ENCODE data around the gene SYT3.
"Not testable (repeated sequence)": the region's sequence is repeated elsewhere in the genome, so short reads cannot be mapped to it uniquely, and the experiment has no call there.

SYT3 gene

DNA sequence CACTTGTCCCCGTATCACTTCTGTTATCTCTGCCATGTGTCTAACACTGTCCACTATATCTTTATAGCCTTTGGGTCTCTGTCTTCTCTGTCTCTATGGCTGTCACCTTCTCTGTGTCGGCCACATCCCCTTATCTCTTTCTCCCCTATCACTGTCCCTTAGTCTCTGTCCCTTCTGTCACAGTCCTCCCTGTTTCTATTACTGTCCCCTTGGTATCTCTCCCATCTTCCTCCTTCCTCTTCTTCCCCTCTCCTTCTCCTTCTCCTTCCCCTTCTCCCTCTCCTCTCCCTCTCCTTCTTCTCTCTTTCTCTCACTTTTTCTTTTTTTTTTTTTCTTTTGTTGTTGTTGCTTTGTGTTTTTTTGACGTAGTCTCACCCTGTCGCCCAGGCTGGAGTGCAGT lies 36.7 kb downstream of the SYT3 start:
- in situ Hi-C loops (cut with HindIII; ENCODE audit: low sequenced_read_pairs): no loop called here
- H3K4me3 ChIP-seq (ENCODE audit: low read depth, low read length): no peak overlapping the region
- no peak for DNase-seq (ENCODE audit: low read depth)
- TF ChIP-seq, protein P1, sequence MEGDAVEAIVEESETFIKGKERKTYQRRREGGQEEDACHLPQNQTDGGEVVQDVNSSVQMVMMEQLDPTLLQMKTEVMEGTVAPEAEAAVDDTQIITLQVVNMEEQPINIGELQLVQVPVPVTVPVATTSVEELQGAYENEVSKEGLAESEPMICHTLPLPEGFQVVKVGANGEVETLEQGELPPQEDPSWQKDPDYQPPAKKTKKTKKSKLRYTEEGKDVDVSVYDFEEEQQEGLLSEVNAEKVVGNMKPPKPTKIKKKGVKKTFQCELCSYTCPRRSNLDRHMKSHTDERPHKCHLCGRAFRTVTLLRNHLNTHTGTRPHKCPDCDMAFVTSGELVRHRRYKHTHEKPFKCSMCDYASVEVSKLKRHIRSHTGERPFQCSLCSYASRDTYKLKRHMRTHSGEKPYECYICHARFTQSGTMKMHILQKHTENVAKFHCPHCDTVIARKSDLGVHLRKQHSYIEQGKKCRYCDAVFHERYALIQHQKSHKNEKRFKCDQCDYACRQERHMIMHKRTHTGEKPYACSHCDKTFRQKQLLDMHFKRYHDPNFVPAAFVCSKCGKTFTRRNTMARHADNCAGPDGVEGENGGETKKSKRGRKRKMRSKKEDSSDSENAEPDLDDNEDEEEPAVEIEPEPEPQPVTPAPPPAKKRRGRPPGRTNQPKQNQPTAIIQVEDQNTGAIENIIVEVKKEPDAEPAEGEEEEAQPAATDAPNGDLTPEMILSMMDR (IDR thresholded peaks at IDR 0.05; ENCODE audit: low read depth, low read length, missing control alignments): no peak

DNA sequence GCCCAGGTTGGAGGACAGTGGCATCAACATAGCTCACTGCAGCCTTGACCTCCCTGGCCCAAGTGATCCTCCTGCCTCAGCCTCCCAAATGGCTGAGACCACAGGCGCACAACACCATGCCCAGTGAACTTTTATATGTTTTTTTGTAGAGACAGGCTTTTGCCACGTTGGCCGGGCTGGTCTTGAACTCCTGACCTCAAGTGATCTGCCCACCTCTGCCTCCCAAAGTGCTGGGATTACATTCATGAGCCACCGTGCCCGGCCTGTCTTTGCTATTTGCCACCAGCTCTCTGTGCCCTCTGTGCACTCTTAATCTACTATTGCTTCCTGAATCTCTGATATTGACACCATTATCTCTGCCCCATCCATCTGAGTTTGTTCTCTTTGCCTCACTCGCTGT lies 37.2 kb downstream of the SYT3 start:
- TF ChIP-seq, protein P1 (IDR thresholded peaks at IDR 0.05; ENCODE audit: low read depth, low read length, missing control alignments): no peak
- H3K4me3 ChIP-seq (ENCODE audit: low read depth, low read length): no peak overlapping the region
- no peak for DNase-seq (ENCODE audit: low read depth)
- in situ Hi-C loops (cut with HindIII; ENCODE audit: low sequenced_read_pairs): no loop called here

DNA sequence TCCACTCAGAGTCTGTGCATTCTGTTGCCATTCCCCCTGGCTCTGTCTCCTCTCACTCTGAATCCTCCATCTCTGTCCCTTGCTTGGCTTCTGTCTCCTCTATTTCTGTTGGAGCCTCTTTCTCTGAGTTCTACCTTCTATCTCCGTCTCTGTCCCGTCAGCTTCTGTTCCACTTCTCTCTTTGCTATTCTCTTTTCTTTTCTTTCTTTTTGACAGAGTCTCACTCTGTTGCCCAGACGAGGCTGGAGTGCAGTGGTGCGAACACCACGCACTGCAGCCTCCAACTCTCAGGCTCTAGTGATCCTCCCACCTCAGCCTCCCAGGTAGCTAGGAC lies 37.6 kb downstream of the SYT3 start:
- no peak overlapping the region for H3K4me3 ChIP-seq (ENCODE audit: low read depth, low read length)
- TF ChIP-seq, protein P1 (IDR thresholded peaks at IDR 0.05; ENCODE audit: low read depth, low read length, missing control alignments): no peak
- in situ Hi-C loops (cut with HindIII; ENCODE audit: low sequenced_read_pairs): no loop called here
- no peak for DNase-seq (ENCODE audit: low read depth)

DNA sequence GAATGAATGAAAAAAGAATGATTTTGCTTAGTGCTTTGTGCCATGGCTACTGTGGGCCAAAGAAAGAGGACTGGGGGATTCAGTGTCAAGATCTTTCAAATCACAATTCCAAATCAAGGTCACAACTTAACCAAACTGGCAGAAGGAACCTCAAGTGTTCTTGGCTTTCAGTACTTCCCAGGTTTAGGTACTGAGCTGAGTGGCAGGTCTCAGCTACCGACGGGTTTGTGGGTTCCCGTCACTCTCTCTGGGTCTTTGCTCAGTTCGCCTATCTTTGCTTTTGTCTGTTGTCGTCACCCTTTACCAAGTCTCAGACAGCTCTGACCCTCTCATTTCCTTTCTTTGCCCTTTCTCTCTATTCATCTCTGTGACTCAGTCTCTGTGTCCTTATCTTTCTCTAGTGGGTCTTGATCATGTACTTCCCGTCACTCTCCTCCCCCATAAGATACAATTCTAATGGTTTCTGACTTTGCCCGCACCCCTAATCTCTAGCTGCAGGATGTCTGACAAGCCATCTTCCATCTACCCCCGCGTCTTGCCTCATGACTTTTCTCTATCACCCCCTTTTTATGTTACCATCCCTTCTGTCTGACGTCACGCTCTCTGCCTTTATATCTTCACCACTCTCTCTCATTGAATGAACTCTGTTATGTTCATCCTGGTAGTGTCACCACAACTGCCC lies 38.1 kb downstream of the SYT3 start:
- DNase-seq (ENCODE audit: low read depth): no peak
- TF ChIP-seq, protein P1 (IDR thresholded peaks at IDR 0.05; ENCODE audit: low read depth, low read length, missing control alignments): no peak
- H3K4me3 ChIP-seq (ENCODE audit: low read depth, low read length): no peak overlapping the region
- in situ Hi-C loops (cut with HindIII; ENCODE audit: low sequenced_read_pairs): no loop called here

DNA sequence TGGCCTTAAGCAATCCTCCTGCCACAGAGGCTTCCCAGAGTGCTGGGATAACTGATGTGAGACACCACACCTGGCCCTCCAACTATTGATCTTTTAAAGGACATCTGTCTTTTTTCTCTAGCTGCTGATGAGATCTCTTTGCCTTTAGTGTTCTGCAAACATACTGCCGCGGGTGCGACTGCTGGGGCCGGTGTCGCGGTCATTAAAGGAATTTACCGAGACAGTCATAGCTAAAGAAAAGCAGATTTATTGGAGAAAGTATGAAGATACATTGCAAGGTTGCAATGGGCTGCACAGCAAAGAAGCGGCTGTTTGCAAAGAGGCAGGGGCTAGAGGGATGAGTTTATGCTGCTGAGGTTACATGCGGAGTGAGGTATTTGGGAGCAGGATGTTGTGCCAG lies 40.3 kb downstream of the SYT3 start:
- no peak overlapping the region for H3K4me3 ChIP-seq (ENCODE audit: low read depth, low read length)
- DNase-seq (ENCODE audit: low read depth): no peak
- TF ChIP-seq, protein P1 (IDR thresholded peaks at IDR 0.05; ENCODE audit: low read depth, low read length, missing control alignments): no peak
- in situ Hi-C loops (cut with HindIII; ENCODE audit: low sequenced_read_pairs): no loop called here

DNA sequence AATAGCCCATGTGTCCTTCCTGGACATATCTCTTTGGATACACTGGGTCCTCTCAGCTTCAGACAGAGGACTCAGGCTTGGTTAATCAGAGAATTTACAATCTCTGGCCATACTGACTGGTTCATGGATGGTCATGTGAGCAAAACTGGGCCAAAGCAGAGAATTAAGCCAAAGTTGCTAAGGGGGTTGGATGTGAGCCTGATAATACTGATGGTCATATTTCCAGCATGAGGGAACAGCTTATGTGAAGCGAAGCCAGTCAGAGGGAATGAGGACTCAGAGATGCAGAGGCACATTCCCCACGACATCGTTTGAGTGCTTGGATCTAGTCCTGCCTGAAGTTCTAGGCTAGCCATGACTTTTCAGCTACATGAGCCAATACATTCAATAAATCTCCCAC lies 49.5 kb downstream of the SYT3 start:
- in situ Hi-C loops (cut with HindIII; ENCODE audit: low sequenced_read_pairs): no loop called here
- TF ChIP-seq, protein P1 (IDR thresholded peaks at IDR 0.05; ENCODE audit: low read depth, low read length, missing control alignments): no peak
- no peak for DNase-seq (ENCODE audit: low read depth)
- H3K4me3 ChIP-seq (ENCODE audit: low read depth, low read length): no peak overlapping the region

DNA sequence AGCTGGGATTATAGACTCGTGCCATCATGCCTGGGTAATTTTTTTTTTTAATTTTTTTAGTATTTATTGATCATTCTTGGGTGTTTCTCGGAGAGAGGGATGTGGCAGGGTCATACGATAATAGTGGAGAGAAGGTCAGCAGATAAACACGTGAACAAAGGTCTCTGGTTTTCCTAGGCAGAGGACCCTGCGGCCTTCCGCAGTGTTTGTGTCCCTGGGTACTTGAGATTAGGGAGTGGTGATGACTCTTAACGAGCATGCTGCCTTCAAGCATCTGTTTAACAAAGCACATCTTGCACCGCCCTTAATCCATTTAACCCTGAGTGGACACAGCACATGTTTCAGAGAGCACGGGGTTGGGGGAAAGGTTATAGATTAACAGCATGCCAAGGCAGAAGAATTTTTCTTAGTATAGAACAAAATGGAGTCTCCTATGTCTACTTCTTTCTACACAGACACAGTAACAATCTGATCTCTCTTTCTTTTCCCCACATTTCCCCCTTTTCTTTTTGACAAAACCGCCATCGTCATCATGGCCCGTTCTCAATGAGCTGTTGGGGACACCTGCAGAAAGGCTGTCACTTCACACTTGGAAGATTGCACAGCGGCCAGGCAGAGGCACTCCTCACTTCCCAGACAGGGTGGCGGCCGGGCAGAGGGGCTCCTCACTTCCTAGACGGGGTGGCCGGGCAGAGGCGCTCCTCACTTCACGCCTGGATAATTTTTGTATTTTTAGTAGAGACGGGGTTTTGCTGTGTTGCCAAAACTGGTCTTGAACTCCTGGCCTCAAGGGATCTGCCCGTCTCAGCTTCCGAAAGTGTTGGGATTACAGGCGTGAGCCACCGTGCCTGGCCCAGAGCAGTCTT lies 57.7 kb downstream of the SYT3 start:
- in situ Hi-C loops (cut with HindIII; ENCODE audit: low sequenced_read_pairs); DNase-seq (ENCODE audit: low read depth); H3K4me3 ChIP-seq (ENCODE audit: low read depth, low read length): not testable (repeated sequence)
